Measurements from ENCODE around the gene TCF7L1.

The TCF7L1 gene

GRCh38 chr2:85159589-85159988, 26.4 kb downstream of the TCF7L1 start:
- no peak for DNase-seq (ENCODE audit: low read depth, low spot score)
- no peak for TF ChIP-seq CTCF (IDR thresholded peaks at IDR 0.05; ENCODE audit: low read depth, low read length)
- H3K4me3 ChIP-seq (ENCODE audit: low read depth, low read length), result no peak overlapping the region
- in situ Hi-C loops (cut with HindIII; ENCODE audit: low sequenced_read_pairs), result no loop called here

GRCh38 chr2:85160966-85161960, 28.1 kb downstream of the TCF7L1 start:
- in situ Hi-C loops (cut with HindIII; ENCODE audit: low sequenced_read_pairs), result no loop called here
- peak; percentile 61 for DNase-seq (ENCODE audit: low read depth, low spot score)
- no peak overlapping the region for H3K4me3 ChIP-seq (ENCODE audit: low read depth, low read length)
- no peak for TF ChIP-seq CTCF (IDR thresholded peaks at IDR 0.05; ENCODE audit: low read depth, low read length)

GRCh38 chr2:85162746-85163301, 29.6 kb downstream of the TCF7L1 start:
- no peak overlapping the region for H3K4me3 ChIP-seq (ENCODE audit: low read depth, low read length)
- in situ Hi-C loops (cut with HindIII; ENCODE audit: low sequenced_read_pairs), result no loop called here
- peak; percentile 89 for DNase-seq (ENCODE audit: low read depth, low spot score)
- TF ChIP-seq CTCF (IDR thresholded peaks at IDR 0.05; ENCODE audit: low read depth, low read length), result no peak

GRCh38 chr2:85163675-85164074, 30.5 kb downstream of the TCF7L1 start:
- no peak for TF ChIP-seq CTCF (IDR thresholded peaks at IDR 0.05; ENCODE audit: low read depth, low read length)
- no peak for DNase-seq (ENCODE audit: low read depth, low spot score)
- H3K4me3 ChIP-seq (ENCODE audit: low read depth, low read length), result no peak overlapping the region
- in situ Hi-C loops (cut with HindIII; ENCODE audit: low sequenced_read_pairs), result no loop called here

DNA sequence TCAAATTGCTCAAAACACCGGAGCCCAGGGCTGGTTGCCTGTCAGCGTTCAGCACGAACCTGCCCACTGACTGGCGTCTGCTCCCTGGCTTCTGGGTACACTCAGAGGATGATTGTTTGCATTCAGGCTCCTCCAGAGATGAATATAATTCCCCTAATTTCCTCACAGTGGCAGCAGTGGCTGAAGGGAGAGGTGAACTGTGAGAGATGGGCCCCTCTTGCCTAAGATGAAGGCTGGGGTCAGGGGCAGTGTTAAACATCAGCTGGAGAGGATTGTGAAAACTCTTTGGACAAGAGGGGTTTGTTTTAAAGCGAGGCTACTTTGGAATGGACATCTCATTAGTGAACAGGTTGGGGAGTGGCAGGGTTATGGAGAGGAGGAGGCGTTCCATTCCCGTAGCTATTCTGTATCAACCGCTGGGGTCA, 31.0 kb downstream of the TCF7L1 start:
- in situ Hi-C loops (cut with HindIII; ENCODE audit: low sequenced_read_pairs), result no loop called here
- H3K4me3 ChIP-seq (ENCODE audit: low read depth, low read length), result no peak overlapping the region
- no peak for TF ChIP-seq CTCF (IDR thresholded peaks at IDR 0.05; ENCODE audit: low read depth, low read length)
- no peak for DNase-seq (ENCODE audit: low read depth, low spot score)

GRCh38 chr2:85165088-85165690, 32.0 kb downstream of the TCF7L1 start:
- in situ Hi-C loops (cut with HindIII; ENCODE audit: low sequenced_read_pairs), result no loop called here
- no peak for DNase-seq (ENCODE audit: low read depth, low spot score)
- no peak for TF ChIP-seq CTCF (IDR thresholded peaks at IDR 0.05; ENCODE audit: low read depth, low read length)
- H3K4me3 ChIP-seq (ENCODE audit: low read depth, low read length), result no peak overlapping the region
